Ecto neural progenitor cell (in vitro differentiated cells): ENCODE data around the gene NEDD8.
"Not testable (repeated sequence)": the region's sequence is repeated elsewhere in the genome, so short reads cannot be mapped to it uniquely, and the experiment has no call there.

Experiments
- DNase-seq: peaks from one replicate; pipeline ENCODE4 v3.0.0-alpha.2; 2018; ENCODE audit warnings: low spot score

NEDD8 gene

DNA sequence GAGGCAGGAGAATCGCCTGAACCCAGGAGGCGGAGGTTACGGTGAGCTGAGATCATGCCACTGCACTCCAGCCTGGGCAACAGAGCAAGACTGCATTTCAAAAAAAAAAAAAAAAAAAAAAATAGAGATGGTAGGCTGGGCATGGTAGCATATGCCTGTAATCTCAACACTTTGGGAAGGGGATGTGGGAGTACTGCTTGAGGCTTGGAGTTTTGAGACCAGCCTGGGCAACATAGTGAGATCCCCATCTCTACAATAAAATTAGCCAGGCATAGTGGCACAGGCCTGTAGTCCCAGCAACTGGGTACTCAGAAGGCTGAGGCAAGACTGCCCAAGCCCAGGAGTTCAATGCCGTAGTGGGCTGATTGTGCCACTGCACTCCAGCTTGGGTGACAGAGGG is 9.2 kb downstream of the NEDD8 start:
- DNase-seq, result not testable (repeated sequence)

DNA sequence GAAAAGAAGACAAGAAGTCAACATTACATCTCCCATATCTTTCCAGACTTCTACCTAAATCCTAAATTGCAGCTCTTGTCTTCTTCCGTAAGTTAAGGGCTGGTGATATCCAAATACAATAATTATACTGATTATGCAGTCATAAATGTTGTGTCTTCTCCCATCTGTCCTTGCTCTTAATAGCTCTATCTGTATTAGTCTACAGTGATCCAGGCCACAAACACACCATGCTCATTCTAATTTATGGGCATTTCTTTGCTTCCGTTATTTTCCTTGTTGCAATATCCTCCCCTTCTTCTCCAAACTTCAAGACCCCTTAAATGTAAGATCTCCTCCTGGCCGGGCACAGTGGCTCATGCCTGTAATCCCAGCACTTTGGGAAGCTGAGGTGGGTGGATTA is 12.6 kb downstream of the NEDD8 start:
- no peak for DNase-seq

DNA sequence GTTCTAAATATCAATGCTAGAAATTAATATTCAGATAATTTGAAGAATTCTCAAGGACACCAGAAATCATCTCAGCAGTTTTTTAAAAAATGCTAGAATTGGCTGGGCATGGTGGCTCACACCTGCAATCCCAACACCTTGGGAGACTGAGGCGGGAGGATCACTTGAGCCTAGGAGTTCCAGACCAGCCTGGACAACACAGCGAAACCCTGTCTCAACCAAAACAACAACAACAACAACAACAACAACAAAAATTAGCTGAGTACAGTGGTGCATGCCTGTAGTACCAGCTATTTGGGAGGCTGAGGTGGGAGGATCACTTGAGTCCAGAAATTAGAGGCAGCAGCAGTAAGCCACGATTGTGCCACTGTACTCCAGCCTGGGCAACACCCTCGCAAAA is 13.1 kb downstream of the NEDD8 start:
- DNase-seq, result no peak

DNA sequence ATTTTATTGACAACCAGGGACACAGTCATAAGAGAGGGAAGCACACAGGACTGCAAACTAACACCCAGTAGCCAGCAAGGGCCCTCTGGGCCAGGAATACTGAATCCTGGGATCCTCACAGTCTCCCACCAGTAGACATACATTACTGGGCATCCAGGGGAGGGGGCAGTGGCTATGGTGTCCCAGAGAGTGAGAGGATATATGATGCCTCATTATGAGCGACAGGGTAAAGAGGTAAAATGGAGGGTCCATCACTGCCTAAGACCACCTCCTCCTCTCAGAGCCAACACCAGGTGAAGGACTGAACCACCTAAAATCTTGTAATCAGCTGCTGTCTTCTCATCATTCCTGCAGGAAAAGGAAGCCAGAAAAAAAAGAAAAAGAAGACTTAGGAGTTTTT is 15.3 kb downstream of the NEDD8 start:
- not testable (repeated sequence) for DNase-seq

DNA sequence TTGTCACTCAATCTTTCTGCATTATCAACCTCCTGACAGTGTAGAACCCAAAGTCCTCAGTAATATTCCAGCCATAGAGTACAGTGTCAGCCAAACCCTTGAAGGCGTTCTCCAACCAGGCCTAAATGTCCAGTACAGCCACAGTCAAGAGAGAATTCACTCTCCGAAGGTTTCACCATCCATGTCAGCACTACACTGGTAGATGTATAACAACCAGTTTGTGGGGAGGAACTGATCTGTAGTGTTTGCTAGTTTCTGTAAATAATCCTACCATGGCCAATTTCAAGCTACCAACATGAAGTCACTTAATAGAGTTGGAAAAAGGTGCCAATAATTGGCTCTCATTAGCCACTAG is 15.8 kb downstream of the NEDD8 start:
- no peak for DNase-seq

DNA sequence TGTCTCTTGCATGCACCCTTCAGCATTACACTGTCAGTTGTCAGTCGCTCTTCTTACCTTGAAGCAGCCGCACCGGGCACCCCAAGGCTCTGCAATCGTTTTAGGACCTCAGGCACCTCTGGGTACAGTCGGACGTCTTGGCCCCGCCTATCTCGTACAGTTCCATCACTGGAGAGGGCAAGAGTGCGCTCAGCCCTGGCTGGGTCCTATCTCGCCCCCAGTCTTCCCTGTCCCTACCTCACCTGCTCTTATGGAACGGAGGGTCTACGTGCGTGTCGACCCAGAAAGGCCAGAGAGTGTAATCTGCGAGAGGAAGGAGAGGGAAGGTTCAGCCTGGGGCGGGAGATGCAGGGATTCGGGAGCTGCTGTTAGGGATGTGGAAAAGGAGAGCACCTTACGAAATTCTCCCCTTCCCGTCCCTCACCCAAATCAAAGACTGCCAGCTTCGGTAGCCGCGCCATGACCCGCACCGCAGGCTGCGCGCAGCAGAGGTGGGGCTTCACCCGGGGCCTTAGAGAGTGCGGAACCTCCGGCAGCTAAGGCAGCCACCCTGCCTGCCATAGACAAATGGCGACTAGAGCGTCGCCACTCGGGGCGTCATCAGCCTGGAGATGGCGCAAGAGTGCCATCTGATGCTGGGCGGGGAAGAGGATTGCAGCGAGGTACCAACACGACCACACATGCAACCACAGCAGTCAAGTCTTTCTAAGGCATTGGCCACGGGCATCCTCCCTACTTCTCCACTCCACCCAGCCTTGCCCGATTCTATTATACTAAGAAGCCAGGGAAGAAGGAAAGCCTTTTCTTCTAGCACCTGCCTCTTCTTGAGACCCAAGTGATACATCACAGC is 16.4 kb downstream of the NEDD8 start, which contains the start of gene MDP1:
TSS of gene MDP1 (minus strand) at position 572 of the 850 bp plus-strand sequence. CDS start at position 461, 111 bp downstream.
- DNase-seq, result peak; percentile 86

DNA sequence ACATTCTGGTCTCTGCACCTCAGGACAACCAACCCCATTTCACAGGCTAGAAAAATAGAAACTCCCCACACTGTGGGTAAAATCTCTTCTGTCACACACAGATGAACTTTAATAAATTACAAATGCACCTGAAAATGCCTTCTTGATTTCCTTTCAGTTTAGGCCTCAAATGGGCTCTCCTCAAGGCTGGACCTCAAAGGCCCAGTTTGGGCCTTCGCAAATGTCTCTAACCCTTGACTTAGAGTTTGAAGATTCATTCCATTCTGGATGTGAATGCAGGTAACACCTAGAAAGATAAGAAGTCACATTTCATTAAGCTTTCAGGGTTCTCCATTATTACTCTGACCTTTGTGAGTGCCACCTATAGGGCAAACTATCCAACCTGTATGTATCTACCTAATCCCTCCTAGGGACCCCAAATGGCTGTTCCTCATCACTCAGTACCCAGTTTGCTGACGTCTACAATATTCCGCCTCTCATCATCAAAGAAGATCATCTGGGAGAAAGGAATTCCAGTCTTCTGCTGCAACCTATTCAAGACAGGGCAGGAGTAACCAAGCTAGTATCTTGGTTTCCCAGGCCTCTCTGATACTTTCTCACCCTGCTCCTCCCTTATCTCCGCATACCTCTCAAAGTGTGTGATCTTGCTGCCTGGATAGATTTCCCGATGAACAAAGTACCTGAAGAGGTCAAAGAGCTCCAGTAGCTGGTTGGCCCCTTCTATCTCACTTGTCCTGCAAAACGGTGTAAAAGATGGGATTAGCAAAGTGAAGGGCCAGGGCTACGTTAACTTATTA is 18.1 kb downstream of the NEDD8 start:
- DNase-seq, result no peak

DNA sequence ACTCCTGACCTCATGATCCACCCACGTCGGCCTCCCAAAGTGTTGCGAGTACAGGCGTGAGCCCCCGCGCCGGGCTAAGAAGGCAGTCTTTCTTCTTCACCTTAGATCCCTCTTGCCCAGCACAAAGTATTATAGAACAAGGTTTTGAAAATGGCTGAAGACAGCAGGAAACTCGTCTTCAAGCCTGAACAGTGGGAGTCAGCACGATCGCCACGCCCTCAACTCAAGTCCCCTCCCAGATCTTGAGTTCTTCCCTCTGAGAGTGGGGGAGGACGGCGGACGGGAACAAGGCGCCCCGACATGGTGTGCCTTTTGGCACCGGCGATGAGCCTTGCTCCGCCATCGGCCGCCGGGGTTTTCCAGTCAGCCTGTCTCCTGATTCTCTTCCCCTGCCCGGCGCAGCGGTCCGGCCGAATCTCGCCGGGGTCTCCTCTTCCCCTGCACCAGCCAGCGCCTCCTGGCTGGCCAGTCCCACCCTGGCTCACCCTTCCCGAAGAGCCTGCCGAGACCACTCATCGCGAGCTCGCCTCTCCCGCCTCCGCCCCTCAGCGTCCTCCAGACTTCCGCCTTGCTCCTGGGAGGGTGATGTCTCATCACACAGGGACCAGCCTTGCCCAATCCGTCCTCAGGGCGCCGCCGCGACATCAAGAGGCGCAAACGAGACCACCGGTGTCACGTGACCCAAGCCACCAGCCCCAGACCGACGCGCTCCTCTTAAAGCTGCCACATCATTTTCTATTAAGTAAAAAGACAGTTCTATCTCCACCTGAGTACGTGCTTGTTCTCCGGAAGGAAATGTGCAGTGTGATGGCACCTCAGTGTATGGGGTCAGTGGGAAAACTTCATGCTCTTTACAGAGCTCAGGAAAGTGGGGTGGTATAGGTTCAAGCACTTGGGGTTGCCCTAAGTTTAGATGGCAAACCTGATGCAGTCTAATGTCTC is 19.0 kb downstream of the NEDD8 start, which contains the start of gene CHMP4A:
TSS of gene CHMP4A (minus strand) at position 565 of the 942 bp plus-strand sequence. CDS start at position 516, 49 bp downstream.
- peak; percentile 97 for DNase-seq

DNA sequence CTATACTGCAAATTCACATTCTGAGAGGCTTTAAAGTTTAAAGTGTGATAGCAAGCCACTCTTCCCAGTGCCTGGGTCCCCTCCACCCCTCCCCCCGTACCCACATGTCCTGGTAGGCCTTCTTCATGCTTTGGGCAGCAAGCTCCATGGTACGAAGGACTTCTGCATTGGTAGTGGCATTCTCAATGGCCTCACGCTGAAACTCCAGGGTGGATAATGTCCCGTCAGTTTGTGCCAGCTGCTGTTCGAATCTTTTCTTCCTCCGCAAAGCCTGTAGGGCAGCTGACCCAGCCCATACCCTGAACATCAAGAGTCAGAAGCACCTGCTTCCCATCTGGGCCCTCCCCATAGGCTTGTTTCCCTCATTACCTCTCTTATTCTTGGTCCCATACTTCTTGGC is 20.9 kb downstream of the NEDD8 start:
- DNase-seq, result no peak

DNA sequence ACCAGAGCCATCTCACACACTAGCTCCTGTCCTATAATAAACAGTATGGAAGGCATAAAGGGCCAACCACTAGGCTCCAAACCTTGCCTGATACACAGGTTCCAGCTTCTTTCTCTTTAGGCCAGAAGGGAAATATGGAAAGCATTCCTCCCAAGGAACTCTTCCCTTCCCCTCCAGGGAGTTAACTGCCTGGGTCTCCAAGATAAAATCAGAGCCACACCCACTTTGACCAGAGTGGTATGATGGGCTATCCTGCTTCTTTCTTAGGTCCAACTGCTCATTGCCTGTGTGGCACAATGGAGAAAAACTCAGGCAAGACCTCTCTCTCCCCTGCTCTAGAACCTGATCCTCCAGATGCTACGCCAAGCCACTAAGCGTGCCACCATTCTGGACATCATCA is 24.5 kb downstream of the NEDD8 start:
- DNase-seq, result no peak

DNA sequence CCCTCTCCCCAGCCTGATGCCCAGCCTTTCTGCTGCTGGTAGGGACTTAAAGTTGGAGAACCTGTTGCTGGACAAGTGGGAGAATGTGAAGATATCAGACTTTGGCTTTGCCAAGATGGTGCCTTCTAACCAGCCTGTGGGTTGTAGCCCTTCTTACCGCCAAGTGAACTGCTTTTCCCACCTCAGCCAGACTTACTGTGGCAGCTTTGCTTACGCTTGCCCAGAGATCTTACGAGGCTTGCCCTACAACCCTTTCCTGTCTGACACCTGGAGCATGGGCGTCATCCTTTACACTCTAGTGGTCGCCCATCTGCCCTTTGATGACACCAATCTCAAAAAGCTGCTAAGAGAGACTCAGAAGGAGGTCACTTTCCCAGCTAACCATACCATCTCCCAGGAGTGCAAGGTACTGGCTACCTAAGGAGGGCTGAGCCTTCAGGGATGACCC is 25.0 kb downstream of the NEDD8 start:
- no peak for DNase-seq

DNA sequence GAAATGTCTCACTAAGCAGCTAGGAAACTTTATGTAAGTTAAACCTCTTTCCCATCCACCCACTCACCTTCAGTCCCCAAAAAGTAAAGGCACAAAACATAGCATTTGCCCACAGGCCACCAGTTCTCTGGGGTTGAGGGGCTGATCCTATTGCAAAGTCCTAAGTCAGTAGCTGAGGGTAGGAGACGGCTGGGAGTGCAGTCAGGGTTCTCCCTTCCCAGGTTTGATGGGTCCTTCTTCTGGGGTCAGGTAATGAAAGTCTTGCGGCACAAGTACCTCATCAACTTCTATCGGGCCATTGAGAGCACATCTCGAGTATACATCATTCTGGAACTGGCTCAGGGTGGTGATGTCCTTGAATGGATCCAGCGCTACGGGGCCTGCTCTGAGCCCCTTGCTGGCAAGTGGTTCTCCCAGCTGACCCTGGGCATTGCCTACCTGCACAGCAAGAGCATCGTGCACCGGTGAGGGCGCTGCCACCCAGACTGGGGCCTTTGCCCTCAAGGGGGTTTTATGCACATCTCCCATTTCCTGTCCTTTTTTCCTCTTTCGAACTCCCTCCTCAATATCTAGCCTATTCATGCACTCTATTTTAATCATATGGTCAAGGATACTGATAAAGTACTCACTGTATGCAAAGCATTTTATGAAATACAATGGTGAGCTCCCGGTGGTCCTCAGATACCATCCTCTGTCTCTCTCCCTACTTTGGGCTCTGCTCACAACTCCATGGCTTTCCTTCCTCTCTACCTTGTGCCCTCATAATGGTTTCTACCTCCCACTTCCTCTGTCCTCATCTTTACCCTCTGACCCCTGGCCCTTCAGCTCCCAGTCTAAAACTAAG is 25.7 kb downstream of the NEDD8 start:
- no peak for DNase-seq

DNA sequence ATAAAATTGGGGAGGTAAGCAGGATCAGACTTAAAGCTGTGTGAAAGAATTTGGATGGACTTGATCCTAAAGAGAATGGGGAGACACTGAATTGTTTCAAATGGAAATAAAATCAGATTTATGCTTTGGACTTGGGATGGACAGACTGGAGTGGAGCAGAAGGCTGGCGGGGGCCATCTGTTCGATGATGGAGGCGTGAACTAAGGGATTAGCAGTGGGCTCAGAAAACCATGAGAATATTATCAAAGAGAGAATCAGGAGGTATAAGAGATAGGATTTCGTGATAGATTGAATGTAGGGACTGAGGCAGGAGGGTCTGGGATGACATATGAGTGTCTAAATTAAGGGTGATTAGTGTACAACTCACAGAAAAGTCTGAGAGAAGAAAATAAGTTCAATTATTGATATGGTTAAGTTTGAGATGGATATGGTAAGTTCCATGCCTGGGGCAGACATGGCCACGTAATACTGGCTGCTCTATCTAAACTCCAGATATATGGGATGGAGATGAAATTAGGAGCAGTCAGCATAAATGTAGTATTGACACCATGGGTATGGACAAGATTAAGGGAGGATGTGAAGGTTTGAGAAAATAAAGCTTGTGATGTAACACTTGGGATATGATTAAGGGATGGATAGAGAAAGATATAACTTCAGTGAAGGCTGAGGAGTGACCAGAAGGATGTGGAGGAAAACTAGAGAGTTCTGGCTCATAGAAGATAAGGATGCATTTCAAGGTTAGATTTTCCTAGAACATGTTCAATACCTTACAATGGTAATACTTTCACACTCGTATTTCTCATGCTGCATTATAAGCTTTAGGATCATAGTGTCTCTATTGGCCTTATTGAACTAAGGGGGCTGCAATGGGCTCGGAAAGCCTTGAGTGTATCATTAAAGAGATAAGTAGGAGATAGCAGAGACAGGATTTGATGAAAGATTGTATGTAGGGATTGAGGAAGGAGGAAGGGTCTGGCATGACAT is 27.7 kb downstream of the NEDD8 start:
- DNase-seq, result no peak

DNA sequence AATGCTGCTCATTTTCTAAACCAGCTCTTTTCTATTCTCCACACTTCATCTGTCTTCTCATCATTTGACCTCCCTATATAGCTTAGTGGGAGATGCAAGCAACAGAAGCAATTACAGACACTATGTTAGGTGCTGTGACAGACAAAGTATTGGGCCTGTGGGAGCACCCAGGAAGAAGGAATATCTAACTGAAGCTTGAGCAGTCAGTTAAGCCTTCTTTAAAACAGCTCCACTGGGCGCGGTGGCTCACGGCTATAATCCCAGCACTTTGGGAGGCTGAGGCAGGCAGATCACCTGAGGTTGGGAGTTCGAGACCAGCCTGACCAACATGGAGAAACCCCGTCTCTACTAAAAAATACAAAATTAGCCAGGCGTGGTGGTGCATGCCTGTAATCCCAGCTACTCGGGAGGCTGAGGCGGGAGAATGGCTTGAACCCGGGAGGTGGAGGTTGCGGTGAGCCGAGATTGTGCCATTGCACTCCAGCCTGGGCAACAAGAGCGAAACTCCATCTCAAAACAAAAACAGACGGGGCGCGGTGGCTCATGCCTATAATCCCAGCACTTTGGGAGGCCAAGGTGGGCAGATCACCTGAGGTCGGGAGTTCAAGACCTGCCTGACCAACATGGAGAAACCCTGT is 28.8 kb downstream of the NEDD8 start:
- DNase-seq, result not testable (repeated sequence)

DNA sequence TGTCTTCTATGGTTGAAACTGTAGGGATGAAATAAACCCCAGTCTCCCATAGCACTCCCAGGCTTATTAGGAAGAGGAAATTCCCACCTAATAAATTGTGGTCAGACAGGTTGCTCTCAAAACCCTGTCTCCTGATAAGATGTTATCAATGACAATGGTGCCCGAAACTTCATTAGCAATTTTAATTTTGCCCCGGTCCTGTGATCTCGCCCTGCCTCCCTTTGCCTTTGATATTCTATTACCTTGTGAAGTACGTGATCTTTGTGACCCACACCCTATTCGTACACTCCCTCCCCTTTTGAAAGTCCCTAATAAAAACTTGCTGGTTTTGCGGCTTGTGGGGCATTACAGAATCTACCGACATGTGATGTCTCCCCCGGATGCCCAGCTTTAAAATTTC is 29.6 kb downstream of the NEDD8 start:
- not testable (repeated sequence) for DNase-seq

DNA sequence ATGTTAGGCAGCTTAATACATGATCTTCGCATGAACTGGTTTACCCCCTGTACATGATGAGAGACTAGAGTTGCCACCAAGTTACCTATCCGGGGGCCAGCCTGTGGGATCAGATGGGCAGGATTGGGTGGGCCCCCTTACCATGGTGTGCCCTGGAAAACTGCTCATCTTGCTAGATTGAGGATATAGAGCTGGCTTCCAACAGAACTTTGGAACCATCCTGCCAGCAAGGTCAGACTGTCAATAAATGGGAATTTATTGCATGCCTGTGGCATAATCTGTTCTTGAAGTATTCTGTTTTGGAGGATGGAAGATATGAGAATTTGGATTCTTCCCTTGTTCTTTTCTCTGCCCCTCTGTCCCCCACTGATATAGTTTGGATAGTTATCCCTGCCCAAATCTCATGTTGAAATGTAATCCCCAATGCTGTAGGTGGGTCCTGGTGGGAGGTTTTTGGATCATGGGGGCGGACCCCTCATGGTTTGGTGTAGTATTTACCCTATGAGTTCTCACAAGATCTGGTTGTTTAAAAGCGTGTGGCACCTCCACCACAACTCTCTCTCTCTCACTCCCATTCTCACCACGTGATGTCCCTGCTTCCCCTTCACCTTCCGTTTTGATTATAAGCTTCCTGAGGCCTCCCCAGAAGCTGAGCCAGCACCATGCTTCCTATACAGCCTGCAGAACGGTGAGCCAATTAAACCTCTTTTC is 33.2 kb downstream of the NEDD8 start:
- DNase-seq, result no peak

DNA sequence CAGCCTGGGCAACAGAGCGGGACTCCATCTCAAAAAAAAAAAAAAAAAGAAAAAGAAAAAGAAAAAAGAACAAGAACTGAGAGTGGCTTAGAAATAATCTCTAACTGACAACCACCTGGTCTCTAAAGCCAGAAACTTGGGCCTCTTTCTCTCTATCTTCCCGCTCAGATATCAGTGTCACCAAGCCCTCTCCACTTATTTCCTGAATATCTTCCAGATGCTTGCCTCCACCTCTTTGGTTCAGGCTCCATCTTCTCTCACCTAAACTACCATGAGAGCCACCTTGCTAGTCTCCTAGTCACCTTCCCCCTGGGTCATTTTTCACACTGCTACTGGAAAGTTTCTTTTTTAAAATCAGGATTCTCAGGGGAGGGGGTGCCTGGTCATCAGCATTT is 35.1 kb downstream of the NEDD8 start:
- DNase-seq, result no peak
